Body of pancreas (tissue), 4 donors: ENCODE results near the gene PPP5C. TPM values are rescaled to one million over a fixed set of nuclear protein-coding genes. Genes with fewer than 3 reads are reported as not detected.

Experiments used
- ATAC-seq: fragments of 150-250 bp; one replicate; pipeline ENCODE4 v1.9.1; 2016
- DNase-seq, 4 donors: peaks; one replicate each; pipeline ENCODE4 v3.0.0-alpha.2; 2019
- H3K27ac ChIP-seq, 4 donors: fragments of 200-600 bp; sonication (generic); 1 replicate in 3 of 4; 2 replicates in 1 of 4; pipeline versions ENCODE4 v1.5.1 to v1.6.1; 2016 to 2019; ENCODE audit warnings: mild to moderate bottlenecking in 1 of 4, mixed read lengths in 1 of 4, moderate library complexity in 1 of 4
- H3K27me3 ChIP-seq, 2 donors: fragments of 200-600 bp; sonication (generic); one replicate each; pipeline ENCODE4 v1.6.0; 2016; ENCODE audit warnings: mild to moderate bottlenecking in 1 of 2
- H3K36me3 ChIP-seq, 2 donors: fragments of 200-600 bp; sonication (generic); replicated peaks in 1 of 2; 2 replicates each; pipeline ENCODE4 v1.5.1; 2016; ENCODE audit warnings: low read depth in 2 of 2; ENCODE audit not compliant: insufficient read depth in 1 of 2
- H3K4me1 ChIP-seq: fragments of 200-600 bp; sonication (generic); one replicate; pipeline ENCODE4 v1.6.0; 2016
- H3K4me3 ChIP-seq, 2 donors: fragments of 200-600 bp; sonication (generic); 1 replicate in 1 of 2; 2 replicates in 1 of 2; pipeline ENCODE4 v1.5.1; 2016 to 2019
- H3K9me3 ChIP-seq, 3 donors: fragments of 200-600 bp; sonication (generic); 1 replicate in 2 of 3; 2 replicates in 1 of 3; pipeline ENCODE4 v1.5.1; 2016
- POLR2A ChIP-seq, 3 donors: fragments of 450-650 bp; IDR thresholded peaks; one replicate each; pipeline ENCODE4 v1.6.1; 2016; ENCODE audit warnings: antibody characterized with exemption in 3 of 3, mild to moderate bottlenecking in 2 of 3
- whole genome bisulfite sequencing, 2 donors: methylation state at CpG; one replicate each; pipeline ENCODE4 v1.1.5; 2017; 5-methylcytosine and 5-hydroxymethylcytosine counted together
- intact Hi-C: fragments of 100-400 bp; cut with DNase I; formaldehyde crosslinking; loops from one replicate; pipeline ENCODE4 v1.15.1; 2023
- total RNA-seq, 2 donors: library from RNA; depleted of rRNA; stranded (reverse); fragments of >200 nt; gene quantifications; one replicate each; pipeline ENCODE4 v1.1.0, GENCODE V29; 2016
- TF ChIP-seq, protein P1 (sequence below), 7 experiments: fragments of 450-650 bp in 4 of 7; fragments of 200-600 bp in 3 of 7; sonication (generic) in 3 of 7; IDR thresholded peaks; one replicate each; pipeline ENCODE4 v1.5.1; 2016 to 2019; ENCODE audit warnings: antibody characterized with exemption in 7 of 7

Gene PPP5C
- total RNA-seq, 2 donors from 2014 or later = 31.1 to 77.5 TPM

DNA sequence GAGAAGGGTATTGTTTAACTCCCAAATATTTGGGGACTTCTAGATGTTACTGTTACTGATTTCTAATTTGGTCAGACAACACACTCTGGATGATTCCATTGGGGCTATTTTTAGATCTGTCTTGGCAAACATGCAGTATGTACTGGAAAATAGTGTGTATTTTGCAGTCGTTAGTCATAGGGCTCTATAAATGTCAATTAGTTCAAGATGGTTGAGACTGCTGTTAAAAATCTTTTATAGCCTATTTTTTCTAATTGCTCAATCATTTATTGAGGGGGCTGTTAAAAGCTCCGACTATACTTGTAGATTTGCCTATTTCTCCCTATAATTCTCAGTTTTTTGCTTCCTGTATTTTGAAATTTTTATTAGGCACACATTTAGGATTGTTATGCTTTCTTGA is 31.4 kb downstream of the PPP5C start:
- H3K27ac ChIP-seq = peak overlapping the region in 1 of 4 donors; percentile 21
- WGBS, 2 donors = 26 to 38% methylated on average over 2 of the region's 2 CpGs
- intact Hi-C loops = no loop called here
- no peaks in the 10 kb centered on the region for H3K9me3 ChIP-seq
- H3K4me3 ChIP-seq = no peak overlapping the region
- no peak for ATAC-seq
- peaks cover 28% of the 10 kb centered on the region for H3K4me1 ChIP-seq
- DNase-seq = no peak
- TF ChIP-seq POLR2A (IDR thresholded peaks at IDR 0.05) = no peak
- TF ChIP-seq, protein P1, sequence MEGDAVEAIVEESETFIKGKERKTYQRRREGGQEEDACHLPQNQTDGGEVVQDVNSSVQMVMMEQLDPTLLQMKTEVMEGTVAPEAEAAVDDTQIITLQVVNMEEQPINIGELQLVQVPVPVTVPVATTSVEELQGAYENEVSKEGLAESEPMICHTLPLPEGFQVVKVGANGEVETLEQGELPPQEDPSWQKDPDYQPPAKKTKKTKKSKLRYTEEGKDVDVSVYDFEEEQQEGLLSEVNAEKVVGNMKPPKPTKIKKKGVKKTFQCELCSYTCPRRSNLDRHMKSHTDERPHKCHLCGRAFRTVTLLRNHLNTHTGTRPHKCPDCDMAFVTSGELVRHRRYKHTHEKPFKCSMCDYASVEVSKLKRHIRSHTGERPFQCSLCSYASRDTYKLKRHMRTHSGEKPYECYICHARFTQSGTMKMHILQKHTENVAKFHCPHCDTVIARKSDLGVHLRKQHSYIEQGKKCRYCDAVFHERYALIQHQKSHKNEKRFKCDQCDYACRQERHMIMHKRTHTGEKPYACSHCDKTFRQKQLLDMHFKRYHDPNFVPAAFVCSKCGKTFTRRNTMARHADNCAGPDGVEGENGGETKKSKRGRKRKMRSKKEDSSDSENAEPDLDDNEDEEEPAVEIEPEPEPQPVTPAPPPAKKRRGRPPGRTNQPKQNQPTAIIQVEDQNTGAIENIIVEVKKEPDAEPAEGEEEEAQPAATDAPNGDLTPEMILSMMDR (IDR thresholded peaks at IDR 0.05) = no peak
- H3K36me3 ChIP-seq = peaks cover 0 to 10% of the 10 kb centered on the region in 2 donors
- H3K27me3 ChIP-seq = no peaks in the 10 kb centered on the region

DNA sequence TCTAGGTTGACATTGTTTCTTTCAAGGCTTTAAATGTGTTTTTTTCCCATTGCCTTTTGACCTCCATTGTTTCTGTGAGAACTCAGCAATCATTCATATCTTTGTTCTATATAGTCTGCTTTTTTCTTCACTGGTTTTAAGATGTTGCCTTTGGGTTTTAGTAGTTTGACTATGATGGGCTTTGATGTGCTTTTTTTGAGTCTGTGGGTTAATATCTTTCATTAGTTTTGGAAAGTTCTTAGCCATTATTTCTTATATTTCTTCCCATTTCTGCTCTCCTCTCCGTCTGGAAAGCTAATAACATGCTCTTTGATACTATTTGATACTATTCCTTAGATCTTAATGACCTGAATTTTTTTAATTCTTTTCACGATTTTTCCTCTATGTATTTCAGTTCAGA is 33.8 kb downstream of the PPP5C start:
- Histone ChIP-seq H3K27me3 (no peaks in the 10 kb centered on the region), H3K9me3 (no peaks in the 10 kb centered on the region), H3K4me3 (no peak overlapping the region), H3K27ac (no peak overlapping the region), H3K4me1 (peaks cover 18% of the 10 kb centered on the region), H3K36me3 (peaks cover 0 to 13% of the 10 kb centered on the region in 2 donors)
- 89 to 91% methylated on average over 2 of the region's 2 CpGs for WGBS, 2 donors
- intact Hi-C loops = no loop called here
- ATAC-seq (no peak), DNase-seq (no peak)
- no peak for TF ChIP-seq POLR2A (IDR thresholded peaks at IDR 0.05)
- TF ChIP-seq, protein P1 (IDR thresholded peaks at IDR 0.05) = no peak

DNA sequence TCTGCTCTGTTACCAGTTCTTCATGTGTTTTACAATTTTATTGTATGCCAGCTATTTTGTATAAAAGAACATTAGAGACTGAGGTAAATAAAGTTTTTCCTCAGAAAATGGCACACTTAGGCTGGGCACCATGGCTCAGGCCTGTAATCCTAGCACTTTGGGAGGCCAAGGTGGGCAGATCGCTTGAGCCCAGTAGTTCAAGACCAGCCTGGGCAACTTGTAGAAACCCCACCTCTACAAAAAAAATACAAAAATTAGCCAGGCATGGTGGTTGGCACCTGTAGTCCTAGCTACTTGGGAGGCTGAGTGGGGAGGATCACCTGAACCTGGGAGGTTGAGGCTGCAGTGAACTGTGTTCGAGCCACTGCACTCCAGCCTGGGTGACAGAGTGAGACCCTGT is 34.5 kb downstream of the PPP5C start:
- peaks cover 0 to 13% of the 10 kb centered on the region in 2 donors for H3K36me3 ChIP-seq
- H3K27ac ChIP-seq = no peak overlapping the region
- no peak for DNase-seq
- TF ChIP-seq, protein P1 (IDR thresholded peaks at IDR 0.05) = no peak
- no peak for TF ChIP-seq POLR2A (IDR thresholded peaks at IDR 0.05)
- H3K4me3 ChIP-seq = no peak overlapping the region
- H3K9me3 ChIP-seq = no peaks in the 10 kb centered on the region
- 92 to 96% methylated on average over 2 of the region's 2 CpGs for WGBS, 2 donors
- intact Hi-C loops = no loop called here
- no peaks in the 10 kb centered on the region for H3K27me3 ChIP-seq
- peaks cover 18% of the 10 kb centered on the region for H3K4me1 ChIP-seq
- ATAC-seq = no peak

DNA sequence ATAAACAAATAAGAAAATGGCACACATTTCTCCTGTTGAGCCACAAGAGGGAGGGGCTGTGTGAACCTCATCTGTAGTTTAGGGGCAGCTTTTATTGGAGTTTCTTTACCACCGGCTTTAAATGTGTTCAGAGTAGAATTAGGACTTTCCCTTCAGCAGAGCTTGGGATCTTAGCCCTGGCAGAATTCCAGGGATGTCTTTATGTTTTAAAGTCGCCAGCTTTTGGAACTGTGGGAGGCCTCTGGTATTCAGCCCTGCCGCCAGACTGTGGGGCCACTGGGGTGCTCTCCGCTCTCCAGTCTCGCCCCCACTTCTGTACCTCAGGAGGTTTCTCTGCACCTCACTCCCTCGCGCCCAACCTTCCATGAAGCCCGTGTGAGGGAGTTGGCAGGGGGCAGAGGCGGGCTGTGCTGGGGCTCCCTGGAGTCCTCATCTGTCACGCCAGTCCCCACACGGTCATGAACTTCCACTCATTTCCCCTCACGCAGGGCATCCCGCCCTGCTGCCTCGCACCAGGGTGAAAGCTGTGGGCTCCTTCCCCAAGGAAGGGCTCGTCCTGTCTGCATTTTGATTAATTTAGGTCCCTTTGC is 35.0 kb downstream of the PPP5C start:
- Histone ChIP-seq H3K9me3 (no peaks in the 10 kb centered on the region), H3K27ac (no peak overlapping the region), H3K4me3 (no peak overlapping the region), H3K4me1 (peaks cover 18% of the 10 kb centered on the region), H3K36me3 (peaks cover 0 to 9% of the 10 kb centered on the region in 2 donors), H3K27me3 (no peaks in the 10 kb centered on the region)
- intact Hi-C loops = no loop called here
- ATAC-seq (no peak), DNase-seq (peak in 1 of 4 donors; percentile 9)
- TF ChIP-seq POLR2A (IDR thresholded peaks at IDR 0.05) = no peak
- TF ChIP-seq, protein P1 (IDR thresholded peaks at IDR 0.05) = no peak
- WGBS, 2 donors = 90 to 91% methylated on average over 15 of the region's 15 CpGs
